HCT116 (cell line): ENCODE data around the gene OR7C1. TPM values are rescaled to one million over a fixed set of nuclear protein-coding genes. Genes with fewer than 3 reads are reported as not detected.

Experiments used
- ATAC-seq: fragments of 200-7000 bp; cut with Tn5 transposase; 2 replicates; pipeline ENCODE4 v1.9.1; 2020; ENCODE audit warnings: mild to moderate bottlenecking, moderate library complexity
- BruUV-seq: library from RNA; stranded (reverse); fragments of 400-500 nt; replicated peaks from 2 replicates; lab custom pipeline; 2021; lab: Mats Ljungman, UMichigan
- CTCF ChIA-PET: fragments of 300-600 bp; sonication (Branson Sonifier 250); formaldehyde crosslinking; loops from one replicate; lab custom pipeline; 2021; ENCODE audit warnings: antibody characterized with exemption; lab: Charles Lee
- POLR2A ChIA-PET: fragments of 300-600, 350-600 bp; sonication (Branson Sonifier 250); formaldehyde crosslinking; loops from one replicate; lab custom pipeline; 2021; ENCODE audit warnings: antibody characterized with exemption; lab: Charles Lee
- RAD21 ChIA-PET, 2 experiments: fragments of 300-600 bp; sonication (Branson Sonifier 250); formaldehyde crosslinking; loops; one replicate each; lab custom pipeline; 2023; ENCODE audit warnings: low total read pairs in 2 of 2; ENCODE audit not compliant: uncharacterized antibody in 2 of 2, unreplicated experiment in 2 of 2, low non-redundant PET in 1 of 2; lab: Charles Lee
- DNase-seq: peaks from one replicate; pipeline ENCODE4 v3.0.0-alpha.2; 2010; ENCODE audit warnings: low read depth, low spot score
- H2AFZ ChIP-seq: fragments of 200-600 bp; shearing (Covaris generic), sonication (generic); 2 replicates; pipeline ENCODE4 v1.6.1; 2017; ENCODE audit warnings: low read depth, mixed run types, mixed read lengths, antibody characterized with exemption, low read length; ENCODE audit not compliant: poor library complexity, severe bottlenecking
- H3K27ac ChIP-seq: 2 replicates; pipeline ENCODE4 v1.5.1; 2012; ENCODE audit warnings: low read depth, low read length
- H3K27me3 ChIP-seq: fragments of 200-600 bp; sonication (generic); 2 replicates; pipeline ENCODE4 v1.6.1; 2016; ENCODE audit warnings: mixed run types, low read length, mixed read lengths; ENCODE audit not compliant: insufficient read depth
- H3K36me3 ChIP-seq, 2 experiments: fragments of 200-500 bp in 1 of 2; fragments of 200-600 bp in 1 of 2; sonication (Bioruptor generic) in 1 of 2; sonication (generic) in 1 of 2; 2 replicates each; pipeline versions ENCODE4 v1.5.1 to v1.6.1; 2014 to 2016; ENCODE audit warnings: low read length in 2 of 2, inconsistent platforms in 1 of 2, mixed read lengths in 1 of 2, mixed run types in 1 of 2; ENCODE audit not compliant: insufficient read depth in 2 of 2, control insufficient read depth in 1 of 2
- H3K4me1 ChIP-seq, 2 experiments: fragments of 200-600 bp in 1 of 2; sonication (generic) in 1 of 2; 2 replicates each; pipeline versions ENCODE4 v1.5.1 to v1.6.1; 2012 to 2017; ENCODE audit warnings: low read length in 2 of 2, inconsistent platforms in 1 of 2, mild to moderate bottlenecking in 1 of 2, mixed read lengths in 1 of 2, mixed run types in 1 of 2, moderate library complexity in 1 of 2; ENCODE audit not compliant: insufficient read depth in 2 of 2, control insufficient read depth in 1 of 2
- H3K4me2 ChIP-seq: fragments of 200-600 bp; sonication (generic); 2 replicates; pipeline ENCODE4 v1.6.1; 2017; ENCODE audit warnings: mixed run types, low read length, mixed read lengths
- H3K4me3 ChIP-seq, 2 experiments: fragments of 200-600 bp in 1 of 2; sonication (generic) in 1 of 2; replicated peaks in 1 of 2; 2 replicates each; pipeline ENCODE4 v1.5.1; 2011 to 2016; ENCODE audit warnings: low read length in 2 of 2, control low read depth in 1 of 2, low read depth in 1 of 2, mild to moderate bottlenecking in 1 of 2, mixed read lengths in 1 of 2, mixed run types in 1 of 2
- H3K79me2 ChIP-seq: fragments of 200-600 bp; sonication (generic); 2 replicates; pipeline ENCODE4 v1.6.1; 2017; ENCODE audit warnings: mild to moderate bottlenecking, mixed run types, low read length, moderate library complexity, mixed read lengths; ENCODE audit not compliant: insufficient read depth
- H3K9ac ChIP-seq: fragments of 200-600 bp; sonication (generic); 2 replicates; pipeline ENCODE4 v1.6.1; 2016; ENCODE audit warnings: low read length, mixed read lengths
- H3K9me2 ChIP-seq: fragments of 200-600 bp; sonication (generic), shearing (Covaris generic); 2 replicates; pipeline ENCODE4 v1.6.1; 2017; ENCODE audit warnings: mixed run types, mild to moderate bottlenecking, moderate library complexity; ENCODE audit not compliant: insufficient read depth
- H3K9me3 ChIP-seq, 2 experiments: fragments of 200-500 bp in 1 of 2; fragments of 200-600 bp in 1 of 2; sonication (Bioruptor generic) in 1 of 2; sonication (generic) in 1 of 2; 2 replicates each; pipeline ENCODE4 v1.6.1; 2014 to 2017; ENCODE audit warnings: low read length in 2 of 2, mixed read lengths in 2 of 2, inconsistent platforms in 1 of 2, low read depth in 1 of 2, mild to moderate bottlenecking in 1 of 2, mixed run types in 1 of 2, moderate library complexity in 1 of 2; ENCODE audit not compliant: control insufficient read depth in 1 of 2, insufficient read depth in 1 of 2
- H4K20me1 ChIP-seq: fragments of 200-600 bp; sonication (generic), shearing (Covaris generic); 2 replicates; pipeline ENCODE4 v1.6.1; 2017; ENCODE audit warnings: mixed run types, mild to moderate bottlenecking, moderate library complexity; ENCODE audit not compliant: insufficient read depth
- CBX3 ChIP-seq: IDR thresholded peaks from 2 replicates; pipeline ENCODE4 v1.6.1; 2012; ENCODE audit warnings: low read depth
- CEBPB ChIP-seq: IDR thresholded peaks from 2 replicates; pipeline ENCODE4 v1.6.1; 2012; ENCODE audit warnings: low read depth
- EGR1 ChIP-seq: IDR thresholded peaks from 2 replicates; pipeline ENCODE4 v1.6.1; 2012; ENCODE audit warnings: low read depth
- EZH2 ChIP-seq: fragments of 200-600 bp; sonication (generic); IDR thresholded peaks from 2 replicates; pipeline ENCODE4 v1.6.1; 2017; ENCODE audit warnings: antibody characterized with exemption, mixed run types
- EZH2phosphoT487 ChIP-seq: fragments of 200-600 bp; IDR thresholded peaks from 2 replicates; pipeline ENCODE4 v1.6.1; 2018; ENCODE audit warnings: antibody characterized with exemption, borderline replicate concordance
- FOSL1 ChIP-seq: IDR thresholded peaks from 2 replicates; pipeline ENCODE4 v1.6.1; 2012; ENCODE audit warnings: low read depth
- JUND ChIP-seq: IDR thresholded peaks from 2 replicates; pipeline ENCODE4 v1.6.1; 2012
- POLR2A ChIP-seq: IDR thresholded peaks from 2 replicates; pipeline ENCODE4 v1.7.0; 2011; ENCODE audit warnings: borderline replicate concordance; ENCODE audit not compliant: insufficient read depth, insufficient read length; ENCODE audit errors: extremely low read depth
- POLR2AphosphoS5 ChIP-seq: IDR thresholded peaks from 2 replicates; pipeline ENCODE4 v1.6.1; 2011; ENCODE audit warnings: mild to moderate bottlenecking, low read depth, low read length, moderate library complexity
- RAD21 ChIP-seq: IDR thresholded peaks from 2 replicates; pipeline ENCODE4 v1.6.1; 2012; ENCODE audit warnings: low read depth, mild to moderate bottlenecking
- SIN3A ChIP-seq: IDR thresholded peaks from 2 replicates; pipeline ENCODE4 v1.6.1; 2012; ENCODE audit warnings: low read depth
- SRF ChIP-seq: IDR thresholded peaks from 2 replicates; pipeline ENCODE4 v1.6.1; 2012; ENCODE audit warnings: low read depth
- TCF7L2 ChIP-seq: IDR thresholded peaks from 2 replicates; pipeline ENCODE4 v1.7.0; 2011; ENCODE audit warnings: borderline replicate concordance, inconsistent platforms; ENCODE audit not compliant: insufficient read depth, insufficient read length; ENCODE audit errors: extremely low read depth
- YY1 ChIP-seq: IDR thresholded peaks from 2 replicates; pipeline ENCODE4 v1.6.1; 2011; ENCODE audit warnings: low read length, low read depth, moderate library complexity, mild to moderate bottlenecking; ENCODE audit not compliant: insufficient replicate concordance; ENCODE audit errors: extremely low read depth
- ZFX ChIP-seq: fragments of 450-650 bp; IDR thresholded peaks from 2 replicates; pipeline ENCODE4 v1.6.1; 2017
- ZNF274 ChIP-seq: fragments of 200-500 bp; sonication (Bioruptor generic); IDR thresholded peaks from 2 replicates; pipeline ENCODE4 v1.6.1; 2014; ENCODE audit warnings: mild to moderate bottlenecking, low read depth, low read length, inconsistent platforms
- intact Hi-C: fragments of 100-400 bp; cut with micrococcal nuclease; formaldehyde crosslinking; loops from 2 replicates; pipeline ENCODE4 v1.10.0; 2022
- total RNA-seq: library from RNA; stranded (reverse); gene quantifications from one replicate; pipeline ENCODE4 v1.2.1, GENCODE V29; 2021; ENCODE audit not compliant: unreplicated experiment
- TF ChIP-seq, protein P1 (sequence below), 3 experiments: fragments of 200-600 bp in 1 of 3; sonication (generic) in 1 of 3; IDR thresholded peaks in 2 of 3; conservative IDR thresholded peaks in 1 of 3; 2 replicates each; pipeline ENCODE4 v1.5.1; 2012 to 2017; ENCODE audit warnings: low read depth in 2 of 3, low read length in 2 of 3, antibody characterized with exemption in 1 of 3, borderline replicate concordance in 1 of 3, control low read depth in 1 of 3, mild to moderate bottlenecking in 1 of 3, mixed read lengths in 1 of 3, mixed run types in 1 of 3, moderate library complexity in 1 of 3; ENCODE audit not compliant: insufficient read depth in 1 of 3
- TF ChIP-seq, protein P2 (sequence below): IDR thresholded peaks from 2 replicates; pipeline ENCODE4 v1.6.1; 2011; ENCODE audit warnings: mild to moderate bottlenecking, low read length, moderate library complexity; ENCODE audit not compliant: insufficient replicate concordance; ENCODE audit errors: extremely low read depth
- TF ChIP-seq, protein P3 (sequence below): IDR thresholded peaks from 2 replicates; pipeline ENCODE4 v1.6.1; 2012
- TF ChIP-seq, protein P4 (sequence below): IDR thresholded peaks from 2 replicates; pipeline ENCODE4 v1.6.1; 2012; ENCODE audit warnings: low read depth

Gene OR7C1
- total RNA-seq, 1 experiment from 2014 or later = not detected

DNA sequence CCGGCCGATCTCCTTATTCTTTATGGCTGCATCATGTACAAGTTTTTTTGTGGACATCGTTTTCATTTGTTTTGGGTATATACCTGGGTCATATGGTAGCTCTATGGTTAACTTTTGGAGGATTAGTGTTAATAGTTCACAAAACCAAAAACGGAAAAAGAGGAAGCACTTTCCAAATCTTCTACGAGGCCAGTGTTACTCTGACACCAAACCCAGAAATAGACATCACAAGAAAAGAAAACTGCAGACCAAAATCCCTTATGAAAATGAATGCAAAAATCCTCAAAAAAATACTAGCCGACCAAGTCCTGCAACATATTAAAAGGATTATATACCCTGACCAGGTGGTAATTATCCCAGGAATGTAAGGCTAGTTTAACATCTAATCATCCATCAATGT, 86.4 kb downstream of the OR7C1 start:
- POLR2A ChIA-PET = no interaction called here
- H3K9me3 ChIP-seq = no peaks in the 10 kb centered on the region
- BruUV-seq = no TSS peak

More for the DNA sequence above, 86.4 kb downstream of the OR7C1 start:
- H4K20me1 ChIP-seq = no peaks in the 10 kb centered on the region
- no peaks in the 10 kb centered on the region for H3K79me2 ChIP-seq
- H3K27me3 ChIP-seq = no peaks in the 10 kb centered on the region
- TF ChIP-seq, protein P1, sequence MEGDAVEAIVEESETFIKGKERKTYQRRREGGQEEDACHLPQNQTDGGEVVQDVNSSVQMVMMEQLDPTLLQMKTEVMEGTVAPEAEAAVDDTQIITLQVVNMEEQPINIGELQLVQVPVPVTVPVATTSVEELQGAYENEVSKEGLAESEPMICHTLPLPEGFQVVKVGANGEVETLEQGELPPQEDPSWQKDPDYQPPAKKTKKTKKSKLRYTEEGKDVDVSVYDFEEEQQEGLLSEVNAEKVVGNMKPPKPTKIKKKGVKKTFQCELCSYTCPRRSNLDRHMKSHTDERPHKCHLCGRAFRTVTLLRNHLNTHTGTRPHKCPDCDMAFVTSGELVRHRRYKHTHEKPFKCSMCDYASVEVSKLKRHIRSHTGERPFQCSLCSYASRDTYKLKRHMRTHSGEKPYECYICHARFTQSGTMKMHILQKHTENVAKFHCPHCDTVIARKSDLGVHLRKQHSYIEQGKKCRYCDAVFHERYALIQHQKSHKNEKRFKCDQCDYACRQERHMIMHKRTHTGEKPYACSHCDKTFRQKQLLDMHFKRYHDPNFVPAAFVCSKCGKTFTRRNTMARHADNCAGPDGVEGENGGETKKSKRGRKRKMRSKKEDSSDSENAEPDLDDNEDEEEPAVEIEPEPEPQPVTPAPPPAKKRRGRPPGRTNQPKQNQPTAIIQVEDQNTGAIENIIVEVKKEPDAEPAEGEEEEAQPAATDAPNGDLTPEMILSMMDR (IDR thresholded peaks at IDR 0.05 in 2 of 3, conservative IDR thresholded peaks at IDR 0.05 in 1 of 3; ENCODE audit: borderline replicate concordance in 1 of 3, insufficient read depth in 1 of 3, low read depth in 2 of 3, low read length in 2 of 3) = no peak
- TF ChIP-seq FOSL1 (no peak), ZFX (no peak), EZH2 (no peak), SIN3A (no peak), TCF7L2 (no peak), CBX3 (no peak), YY1 (no peak), JUND (no peak), SRF (no peak), RAD21 (no peak), EZH2phosphoT487 (no peak), ZNF274 (no peak), POLR2A (no peak), CEBPB (no peak), EGR1 (no peak), POLR2AphosphoS5 (no peak)
- TF ChIP-seq, protein P2, sequence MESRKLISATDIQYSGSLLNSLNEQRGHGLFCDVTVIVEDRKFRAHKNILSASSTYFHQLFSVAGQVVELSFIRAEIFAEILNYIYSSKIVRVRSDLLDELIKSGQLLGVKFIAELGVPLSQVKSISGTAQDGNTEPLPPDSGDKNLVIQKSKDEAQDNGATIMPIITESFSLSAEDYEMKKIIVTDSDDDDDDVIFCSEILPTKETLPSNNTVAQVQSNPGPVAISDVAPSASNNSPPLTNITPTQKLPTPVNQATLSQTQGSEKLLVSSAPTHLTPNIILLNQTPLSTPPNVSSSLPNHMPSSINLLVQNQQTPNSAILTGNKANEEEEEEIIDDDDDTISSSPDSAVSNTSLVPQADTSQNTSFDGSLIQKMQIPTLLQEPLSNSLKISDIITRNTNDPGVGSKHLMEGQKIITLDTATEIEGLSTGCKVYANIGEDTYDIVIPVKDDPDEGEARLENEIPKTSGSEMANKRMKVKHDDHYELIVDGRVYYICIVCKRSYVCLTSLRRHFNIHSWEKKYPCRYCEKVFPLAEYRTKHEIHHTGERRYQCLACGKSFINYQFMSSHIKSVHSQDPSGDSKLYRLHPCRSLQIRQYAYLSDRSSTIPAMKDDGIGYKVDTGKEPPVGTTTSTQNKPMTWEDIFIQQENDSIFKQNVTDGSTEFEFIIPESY = no peak
- TF ChIP-seq, protein P3, sequence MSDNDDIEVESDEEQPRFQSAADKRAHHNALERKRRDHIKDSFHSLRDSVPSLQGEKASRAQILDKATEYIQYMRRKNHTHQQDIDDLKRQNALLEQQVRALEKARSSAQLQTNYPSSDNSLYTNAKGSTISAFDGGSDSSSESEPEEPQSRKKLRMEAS = no peak
- TF ChIP-seq, protein P4, sequence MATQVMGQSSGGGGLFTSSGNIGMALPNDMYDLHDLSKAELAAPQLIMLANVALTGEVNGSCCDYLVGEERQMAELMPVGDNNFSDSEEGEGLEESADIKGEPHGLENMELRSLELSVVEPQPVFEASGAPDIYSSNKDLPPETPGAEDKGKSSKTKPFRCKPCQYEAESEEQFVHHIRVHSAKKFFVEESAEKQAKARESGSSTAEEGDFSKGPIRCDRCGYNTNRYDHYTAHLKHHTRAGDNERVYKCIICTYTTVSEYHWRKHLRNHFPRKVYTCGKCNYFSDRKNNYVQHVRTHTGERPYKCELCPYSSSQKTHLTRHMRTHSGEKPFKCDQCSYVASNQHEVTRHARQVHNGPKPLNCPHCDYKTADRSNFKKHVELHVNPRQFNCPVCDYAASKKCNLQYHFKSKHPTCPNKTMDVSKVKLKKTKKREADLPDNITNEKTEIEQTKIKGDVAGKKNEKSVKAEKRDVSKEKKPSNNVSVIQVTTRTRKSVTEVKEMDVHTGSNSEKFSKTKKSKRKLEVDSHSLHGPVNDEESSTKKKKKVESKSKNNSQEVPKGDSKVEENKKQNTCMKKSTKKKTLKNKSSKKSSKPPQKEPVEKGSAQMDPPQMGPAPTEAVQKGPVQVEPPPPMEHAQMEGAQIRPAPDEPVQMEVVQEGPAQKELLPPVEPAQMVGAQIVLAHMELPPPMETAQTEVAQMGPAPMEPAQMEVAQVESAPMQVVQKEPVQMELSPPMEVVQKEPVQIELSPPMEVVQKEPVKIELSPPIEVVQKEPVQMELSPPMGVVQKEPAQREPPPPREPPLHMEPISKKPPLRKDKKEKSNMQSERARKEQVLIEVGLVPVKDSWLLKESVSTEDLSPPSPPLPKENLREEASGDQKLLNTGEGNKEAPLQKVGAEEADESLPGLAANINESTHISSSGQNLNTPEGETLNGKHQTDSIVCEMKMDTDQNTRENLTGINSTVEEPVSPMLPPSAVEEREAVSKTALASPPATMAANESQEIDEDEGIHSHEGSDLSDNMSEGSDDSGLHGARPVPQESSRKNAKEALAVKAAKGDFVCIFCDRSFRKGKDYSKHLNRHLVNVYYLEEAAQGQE = no peak
- intact Hi-C loops = no loop called here
- no peaks in the 10 kb centered on the region for H3K9me2 ChIP-seq
- ChIA-PET CTCF (no interaction called here), RAD21 (no interaction called here)
- H3K4me2 ChIP-seq = no peak overlapping the region
- ATAC-seq = no peak
- peaks cover 7 to 19% of the 10 kb centered on the region in 2 experiments for H3K36me3 ChIP-seq
- H3K4me1 ChIP-seq = no peaks in the 10 kb centered on the region
- no peak overlapping the region for H3K27ac ChIP-seq
- no peak overlapping the region for H2AFZ ChIP-seq
- no peak for DNase-seq
- no peak overlapping the region for H3K4me3 ChIP-seq
- no peak overlapping the region for H3K9ac ChIP-seq
